GM12864 (cell line): Measurements from ENCODE around the gene ASTN1.

Source experiments
- DNase-seq: peaks from one replicate; pipeline ENCODE4 v3.0.0-alpha.2; 2011; ENCODE audit warnings: low read depth
- H3K4me3 ChIP-seq: 2 replicates; pipeline ENCODE4 v1.5.1; 2011; ENCODE audit warnings: mild to moderate bottlenecking, low read depth, low read length, control low read depth
- CTCF ChIP-seq: IDR thresholded peaks from 2 replicates; pipeline ENCODE4 v1.5.1; 2011; ENCODE audit warnings: low read depth, mild to moderate bottlenecking, moderate library complexity, low read length, control low read depth, inconsistent platforms; ENCODE audit errors: missing control alignments

ASTN1 gene

DNA sequence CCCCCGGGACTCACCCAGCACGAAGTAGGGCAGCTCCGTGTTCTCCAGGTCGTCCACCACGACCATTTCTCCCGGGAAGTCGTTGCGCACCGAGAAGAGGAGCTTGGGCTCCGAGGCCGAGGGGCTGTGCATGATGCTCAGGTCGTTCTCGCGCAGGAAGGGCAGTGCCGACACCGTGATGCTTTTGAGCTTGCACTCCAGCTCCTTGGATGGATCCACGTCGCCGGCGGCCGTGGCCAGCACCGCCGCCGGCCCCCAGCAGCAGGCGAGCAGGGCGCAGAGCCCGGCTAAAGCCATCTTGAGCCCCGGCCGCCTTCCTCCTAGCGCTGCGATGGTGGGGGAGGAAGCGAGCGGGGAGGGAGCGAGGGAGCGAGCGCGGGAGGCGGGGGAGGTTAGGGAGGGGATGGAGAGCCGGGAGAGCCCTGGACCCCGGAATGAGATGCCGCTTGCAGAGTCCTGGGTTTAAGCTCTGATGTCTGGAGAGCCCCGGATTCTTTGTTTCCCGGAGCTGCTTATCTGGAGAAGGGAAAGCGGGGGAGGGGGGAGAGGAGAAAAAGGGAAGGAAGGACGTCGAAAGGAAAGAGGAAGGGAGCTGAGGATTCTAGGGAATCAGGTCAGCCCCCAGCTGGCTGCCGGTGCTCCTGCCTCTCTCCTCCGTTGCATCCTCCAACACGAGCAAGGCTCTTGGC lies at the start of gene ASTN1:
Gene ASTN1 (minus strand): TSS at position 333 of the 689 bp plus-strand sequence. CDS start 36 bp downstream, at position 297.
- H3K4me3 ChIP-seq = no peak within 1 kb of the TSS
- no peak for TF ChIP-seq CTCF

DNA sequence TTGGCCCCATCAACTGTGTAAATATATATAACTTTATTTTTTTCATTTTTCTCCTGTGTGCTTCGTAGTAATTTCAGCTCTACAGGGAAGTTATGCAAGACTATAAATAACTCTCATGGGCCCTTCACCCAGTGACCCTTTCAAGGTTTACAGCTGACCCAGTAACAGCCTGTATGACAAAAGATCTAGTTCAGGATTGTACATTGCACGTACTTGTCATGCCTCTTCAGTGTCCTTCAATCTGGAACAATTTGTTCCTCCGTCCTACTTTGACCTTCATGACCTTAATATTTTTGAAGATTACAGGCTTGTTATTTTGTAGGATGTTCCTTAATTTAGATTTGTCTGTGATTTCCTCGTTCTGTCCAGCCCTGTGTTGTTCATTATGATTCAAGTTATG lies 46.7 kb upstream of the ASTN1 start:
- TF ChIP-seq CTCF = no peak
- H3K4me3 ChIP-seq = no peak overlapping the region
- no peak for DNase-seq

More for the DNA sequence above, at the start of gene ASTN1:
- DNase-seq = no peak

- no peak for TF ChIP-seq CTCF
- DNase-seq = no peak
- no peak overlapping the region for H3K4me3 ChIP-seq
These were observed 45.6 kb upstream of the ASTN1 start for GRCh38 chr1:177210071-177210470.

DNA sequence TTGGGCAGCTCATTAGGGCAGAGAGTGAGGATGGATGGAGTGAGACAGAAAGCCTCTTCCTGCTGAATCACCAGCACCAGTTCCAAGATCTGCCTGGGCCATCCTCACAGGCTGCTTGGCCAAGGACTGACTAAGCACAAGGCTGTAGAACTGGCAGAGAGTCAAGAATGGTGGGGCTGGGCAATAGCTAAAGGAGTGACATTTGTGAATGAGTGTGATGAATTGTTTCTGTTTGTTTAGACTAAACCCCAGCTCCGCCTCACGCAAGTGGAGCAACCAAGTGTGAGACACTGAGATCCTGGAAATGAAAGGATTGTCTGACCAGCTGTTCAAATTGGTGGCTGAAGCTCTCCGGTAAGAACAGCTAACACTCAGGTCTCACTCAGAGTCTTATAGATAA lies 44.8 kb upstream of the ASTN1 start:
- no peak overlapping the region for H3K4me3 ChIP-seq
- TF ChIP-seq CTCF = no peak
- DNase-seq = no peak

DNA sequence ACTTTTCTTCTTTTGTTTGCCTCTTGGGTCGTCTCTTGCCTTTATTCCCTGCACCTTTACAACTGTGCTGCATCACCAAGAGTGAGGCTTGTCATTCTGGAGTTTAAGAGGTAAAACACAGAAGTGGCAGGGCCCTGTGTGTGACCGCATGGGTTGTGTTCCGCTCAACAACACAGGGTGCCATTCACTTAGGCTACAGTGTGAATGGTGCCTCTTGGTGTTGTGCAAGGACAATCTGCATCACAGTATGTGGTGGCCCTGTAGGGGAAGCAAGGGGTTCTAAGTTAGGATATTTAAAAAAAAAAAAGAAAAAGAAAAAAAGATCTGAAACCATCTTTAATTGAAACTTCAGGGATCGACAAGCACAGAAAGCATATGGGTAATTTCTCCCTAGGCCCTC lies 44.4 kb upstream of the ASTN1 start:
- H3K4me3 ChIP-seq = no peak overlapping the region
- TF ChIP-seq CTCF = no peak

DNA sequence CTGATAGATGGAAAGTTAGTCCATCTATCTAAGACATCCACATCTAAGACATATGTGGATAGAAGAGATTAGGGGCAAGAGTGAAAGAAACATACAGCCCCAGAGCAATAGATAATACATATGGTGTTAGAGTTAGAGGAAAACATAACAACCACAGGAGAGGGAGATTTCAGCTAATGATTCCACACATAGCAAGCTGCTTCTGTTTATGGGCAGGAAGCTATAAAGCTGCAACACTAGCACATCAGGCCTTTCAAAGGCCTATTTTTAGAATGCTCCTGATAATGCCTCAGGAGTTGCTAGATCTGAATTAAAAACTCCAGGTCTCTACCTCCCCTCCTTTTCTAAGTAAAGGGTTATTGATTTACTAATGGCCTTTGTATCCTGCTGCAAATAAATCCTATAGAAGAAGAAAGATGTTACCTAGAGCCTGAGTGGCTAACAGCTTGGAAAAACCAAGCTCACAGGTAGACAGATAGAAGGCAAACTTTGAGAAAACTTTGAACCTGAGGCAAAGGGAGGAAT lies 42.4 kb upstream of the ASTN1 start:
- TF ChIP-seq CTCF = no peak
- H3K4me3 ChIP-seq = no peak overlapping the region
- DNase-seq = no peak

More for the DNA sequence above, 44.4 kb upstream of the ASTN1 start:
- DNase-seq = no peak

- no peak overlapping the region for H3K4me3 ChIP-seq
- TF ChIP-seq CTCF = no peak
- DNase-seq = no peak
These were observed 35.8 kb upstream of the ASTN1 start for GRCh38 chr1:177200290-177200689.
